Measurements from ENCODE around the gene ATG5. TPM values are rescaled to one million over a fixed set of nuclear protein-coding genes. Genes with fewer than 3 reads are reported as not detected.

ATG5 gene
- total and polyA plus RNA-seq, 2 experiments from 2014 or later, result 31.6 to 48.2 TPM

DNA sequence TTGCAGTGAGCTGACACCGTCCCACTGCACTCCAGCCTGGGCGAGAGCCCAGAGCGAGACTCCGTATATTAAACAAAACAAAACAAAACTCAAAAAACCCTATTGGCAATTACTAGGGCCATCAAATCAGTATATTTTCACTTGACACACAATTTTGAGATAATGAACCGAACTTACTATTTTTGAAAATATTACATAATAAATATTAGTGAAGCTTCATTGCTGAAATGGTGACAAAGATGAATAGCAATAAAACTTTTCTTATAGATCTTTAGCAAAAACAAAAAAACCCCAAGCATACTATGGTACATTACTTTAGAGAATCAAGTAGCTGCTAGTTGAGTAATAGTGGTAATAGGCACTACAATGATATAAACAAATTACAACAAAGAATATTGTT, 113.0 kb downstream of the ATG5 start:
- H3K27me3 Mint-ChIP-seq (ENCODE audit: insufficient read depth, low read depth, poor library complexity), result peaks cover 3% of the 10 kb centered on the region
- no peaks in the 10 kb centered on the region; the same call in 2 of the 3 replicates for H3K9me3 Mint-ChIP-seq
- Histone ChIP-seq H3K79me2 (replicated peaks; ENCODE audit: insufficient read depth) (peaks cover 2% of the 10 kb centered on the region), H3K27me3 (ENCODE audit: insufficient read depth) (no peaks in the 10 kb centered on the region), H4K20me1 (replicated peaks; ENCODE audit: insufficient read depth) (no peaks in the 10 kb centered on the region; the same call in none of the 2 replicates), H3K4me2 (no peak overlapping the region), H3K27ac (ENCODE audit: low read depth) (no peak overlapping the region), H3F3A (replicated peaks; ENCODE audit: low read depth) (no peaks in the 10 kb centered on the region), H3K4me1 (ENCODE audit: insufficient read depth) (peaks cover 14% of the 10 kb centered on the region; the same call in 1 of the 2 replicates), H3K36me3 (ENCODE audit: insufficient read depth) (no peaks in the 10 kb centered on the region), H3K4me3 (no peak overlapping the region), H3K9me2 (ENCODE audit: insufficient read depth) (no peaks in the 10 kb centered on the region), H2AFZ (no peak overlapping the region)
- H3K36me3 Mint-ChIP-seq (ENCODE audit: low read depth), result peaks cover 3% of the 10 kb centered on the region; the same call in 2 of the 3 replicates
- H3K4me3 Mint-ChIP-seq, result no peak overlapping the region
- ATAC-seq (no peak), DNase-seq (ENCODE audit: low spot score) (no peak)
- TF ChIP-seq, protein P1, sequence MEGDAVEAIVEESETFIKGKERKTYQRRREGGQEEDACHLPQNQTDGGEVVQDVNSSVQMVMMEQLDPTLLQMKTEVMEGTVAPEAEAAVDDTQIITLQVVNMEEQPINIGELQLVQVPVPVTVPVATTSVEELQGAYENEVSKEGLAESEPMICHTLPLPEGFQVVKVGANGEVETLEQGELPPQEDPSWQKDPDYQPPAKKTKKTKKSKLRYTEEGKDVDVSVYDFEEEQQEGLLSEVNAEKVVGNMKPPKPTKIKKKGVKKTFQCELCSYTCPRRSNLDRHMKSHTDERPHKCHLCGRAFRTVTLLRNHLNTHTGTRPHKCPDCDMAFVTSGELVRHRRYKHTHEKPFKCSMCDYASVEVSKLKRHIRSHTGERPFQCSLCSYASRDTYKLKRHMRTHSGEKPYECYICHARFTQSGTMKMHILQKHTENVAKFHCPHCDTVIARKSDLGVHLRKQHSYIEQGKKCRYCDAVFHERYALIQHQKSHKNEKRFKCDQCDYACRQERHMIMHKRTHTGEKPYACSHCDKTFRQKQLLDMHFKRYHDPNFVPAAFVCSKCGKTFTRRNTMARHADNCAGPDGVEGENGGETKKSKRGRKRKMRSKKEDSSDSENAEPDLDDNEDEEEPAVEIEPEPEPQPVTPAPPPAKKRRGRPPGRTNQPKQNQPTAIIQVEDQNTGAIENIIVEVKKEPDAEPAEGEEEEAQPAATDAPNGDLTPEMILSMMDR (conservative IDR thresholded peaks at IDR 0.05; ENCODE audit: low read depth in 2 of 2), result no peak
- no peak for TF ChIP-seq POLR2AphosphoS5 (IDR thresholded peaks at IDR 0.05; ENCODE audit: low read depth)
- TF ChIP-seq, protein P2, sequence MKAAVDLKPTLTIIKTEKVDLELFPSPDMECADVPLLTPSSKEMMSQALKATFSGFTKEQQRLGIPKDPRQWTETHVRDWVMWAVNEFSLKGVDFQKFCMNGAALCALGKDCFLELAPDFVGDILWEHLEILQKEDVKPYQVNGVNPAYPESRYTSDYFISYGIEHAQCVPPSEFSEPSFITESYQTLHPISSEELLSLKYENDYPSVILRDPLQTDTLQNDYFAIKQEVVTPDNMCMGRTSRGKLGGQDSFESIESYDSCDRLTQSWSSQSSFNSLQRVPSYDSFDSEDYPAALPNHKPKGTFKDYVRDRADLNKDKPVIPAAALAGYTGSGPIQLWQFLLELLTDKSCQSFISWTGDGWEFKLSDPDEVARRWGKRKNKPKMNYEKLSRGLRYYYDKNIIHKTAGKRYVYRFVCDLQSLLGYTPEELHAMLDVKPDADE (IDR thresholded peaks at IDR 0.05), result no peak
- TF ChIP-seq ZNF114 (CRISPR knock-in tag; IDR thresholded peaks at IDR 0.05), result no peak
- no peak for TF ChIP-seq NANOG (IDR thresholded peaks at IDR 0.05; ENCODE audit: borderline replicate concordance)
- no peak for TF ChIP-seq JUNB (IDR thresholded peaks at IDR 0.05; ENCODE audit: unreplicated experiment)
- no peak for TF ChIP-seq REST (IDR thresholded peaks at IDR 0.05; ENCODE audit: unreplicated experiment)
- TF ChIP-seq STAT1 (IDR thresholded peaks at IDR 0.05; ENCODE audit: unreplicated experiment), result no peak
- TF ChIP-seq EZH2 (IDR thresholded peaks at IDR 0.05; ENCODE audit: low read depth, unreplicated experiment), result no peak
- no peak overlapping the region for H3K27ac Mint-ChIP-seq
- peaks cover 10% of the 10 kb centered on the region; the same call in 2 of the 3 replicates for H3K4me1 Mint-ChIP-seq

DNA sequence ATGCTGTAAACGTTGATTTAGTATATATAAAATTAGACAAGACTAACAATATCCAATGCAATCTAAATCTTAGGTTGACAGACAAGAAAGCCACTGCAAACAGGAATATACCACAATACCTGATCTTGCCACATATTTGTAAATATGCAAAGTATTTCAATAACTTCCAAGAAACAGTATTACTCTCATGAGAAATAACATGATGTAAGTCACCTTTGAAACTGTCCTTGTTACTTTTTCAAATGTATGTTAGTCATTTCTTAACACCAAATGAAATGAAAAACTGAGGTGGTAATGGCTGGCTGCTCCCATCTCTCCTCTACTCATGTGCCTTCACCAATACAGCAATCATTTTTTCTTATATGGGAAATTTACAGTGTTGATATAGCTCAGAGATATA, 118.7 kb downstream of the ATG5 start:
- Histone ChIP-seq H3K4me3 (no peak overlapping the region), H3K4me1 (ENCODE audit: insufficient read depth) (peaks cover 15% of the 10 kb centered on the region; the same call in 1 of the 2 replicates), H4K20me1 (replicated peaks; ENCODE audit: insufficient read depth) (no peaks in the 10 kb centered on the region), H2AFZ (no peak overlapping the region), H3K27me3 (ENCODE audit: insufficient read depth) (no peaks in the 10 kb centered on the region), H3K79me2 (replicated peaks; ENCODE audit: insufficient read depth) (peaks cover 11% of the 10 kb centered on the region; the same call in 1 of the 2 replicates), H3F3A (replicated peaks; ENCODE audit: low read depth) (no peaks in the 10 kb centered on the region), H3K9me2 (ENCODE audit: insufficient read depth) (no peaks in the 10 kb centered on the region), H3K36me3 (ENCODE audit: insufficient read depth) (no peaks in the 10 kb centered on the region), H3K27ac (ENCODE audit: low read depth) (no peak overlapping the region), H3K4me2 (no peak overlapping the region)
- peaks cover 3% of the 10 kb centered on the region; the same call in 2 of the 3 replicates for H3K36me3 Mint-ChIP-seq (ENCODE audit: low read depth)
- no peak for DNase-seq (ENCODE audit: low spot score)
- no peak overlapping the region for H3K27ac Mint-ChIP-seq
- ATAC-seq, result no peak
- no peak overlapping the region for H3K4me3 Mint-ChIP-seq
- H3K9me3 Mint-ChIP-seq, result no peaks in the 10 kb centered on the region; the same call in 2 of the 3 replicates
- H3K4me1 Mint-ChIP-seq, result peaks cover 13% of the 10 kb centered on the region
- peaks cover 3% of the 10 kb centered on the region for H3K27me3 Mint-ChIP-seq (ENCODE audit: insufficient read depth, low read depth, poor library complexity)
- TF ChIP-seq JUNB (IDR thresholded peaks at IDR 0.05; ENCODE audit: unreplicated experiment), result no peak
- no peak for TF ChIP-seq EZH2phosphoT487 (IDR thresholded peaks at IDR 0.05; ENCODE audit: unreplicated experiment)
- TF ChIP-seq REST (IDR thresholded peaks at IDR 0.05; ENCODE audit: unreplicated experiment), result no peak
- TF ChIP-seq CREB1 (CRISPR knock-in tag; IDR thresholded peaks at IDR 0.05; ENCODE audit: low read depth), result no peak
